Stimulated activated memory B cell treated with anti-CD40 and anti-IgM and Interleukin-4, amounts not matched to agents 10 μg/mL and 1 μg/mL and 100 μg/mL, for 72 hours (primary cell): ENCODE measurements around the gene HKDC1.

ENCODE experiments used
- ATAC-seq: fragments of 150-1000 bp; cut with Tn5 transposase; 2 replicates; pipeline ENCODE4 v1.10.0; 2021
- H3K27ac Mint-ChIP-seq: one replicate; pipeline ENCODE4 v1.8.0; 2022; ENCODE audit warnings: mild to moderate bottlenecking, mixed read lengths
- H3K27me3 Mint-ChIP-seq: one replicate; pipeline ENCODE4 v1.8.0; 2022; ENCODE audit warnings: mixed read lengths
- H3K36me3 Mint-ChIP-seq: one replicate; pipeline ENCODE4 v1.8.0; 2022; ENCODE audit warnings: mixed read lengths
- H3K4me1 Mint-ChIP-seq: one replicate; pipeline ENCODE4 v1.8.0; 2022; ENCODE audit warnings: mixed read lengths
- H3K4me3 Mint-ChIP-seq: one replicate; pipeline ENCODE4 v1.8.0; 2022; ENCODE audit warnings: mild to moderate bottlenecking, moderate library complexity, mixed read lengths
- H3K9me3 Mint-ChIP-seq: one replicate; pipeline ENCODE4 v1.8.0; 2022; ENCODE audit warnings: mixed read lengths

HKDC1 gene

GRCh38 chr10:69228151-69228550 lies 8.0 kb downstream of the HKDC1 start:
- Mint-ChIP-seq H3K9me3 (no peaks in the 10 kb centered on the region), H3K4me3 (peak overlapping the region; percentile 83), H3K36me3 (no peaks in the 10 kb centered on the region), H3K4me1 (peaks cover 46% of the 10 kb centered on the region), H3K27ac (peak overlapping the region; percentile 92), H3K27me3 (no peaks in the 10 kb centered on the region)
- no peak for ATAC-seq

GRCh38 chr10:69229616-69229916 lies 9.4 kb downstream of the HKDC1 start:
- Mint-ChIP-seq H3K4me3 (peak overlapping the region; percentile 83), H3K4me1 (peaks cover 44% of the 10 kb centered on the region), H3K9me3 (no peaks in the 10 kb centered on the region)

GRCh38 chr10:69230128-69230527 lies 10.0 kb downstream of the HKDC1 start:
- H3K27me3 Mint-ChIP-seq: no peaks in the 10 kb centered on the region
- no peaks in the 10 kb centered on the region for H3K36me3 Mint-ChIP-seq
- no peak overlapping the region for H3K4me3 Mint-ChIP-seq
- peaks cover 38% of the 10 kb centered on the region for H3K4me1 Mint-ChIP-seq
- ATAC-seq: no peak
- peak overlapping the region; percentile 92 for H3K27ac Mint-ChIP-seq
- no peaks in the 10 kb centered on the region for H3K9me3 Mint-ChIP-seq

More at GRCh38 chr10:69229616-69229916, 9.4 kb downstream of the HKDC1 start:
- H3K27me3 Mint-ChIP-seq: no peaks in the 10 kb centered on the region
- H3K36me3 Mint-ChIP-seq: no peaks in the 10 kb centered on the region
- H3K27ac Mint-ChIP-seq: peak overlapping the region; percentile 92
- no peak for ATAC-seq

GRCh38 chr10:69232252-69232651 lies 12.1 kb downstream of the HKDC1 start:
- no peak overlapping the region for H3K4me3 Mint-ChIP-seq
- no peak for ATAC-seq
- no peaks in the 10 kb centered on the region for H3K36me3 Mint-ChIP-seq
- peaks cover 29% of the 10 kb centered on the region for H3K4me1 Mint-ChIP-seq
- no peaks in the 10 kb centered on the region for H3K27me3 Mint-ChIP-seq
- no peaks in the 10 kb centered on the region for H3K9me3 Mint-ChIP-seq
- peak overlapping the region; percentile 26 for H3K27ac Mint-ChIP-seq

GRCh38 chr10:69232736-69233480 lies 12.8 kb downstream of the HKDC1 start:
- Mint-ChIP-seq H3K9me3 (no peaks in the 10 kb centered on the region), H3K36me3 (no peaks in the 10 kb centered on the region), H3K27me3 (no peaks in the 10 kb centered on the region), H3K4me3 (no peak overlapping the region), H3K4me1 (peaks cover 23% of the 10 kb centered on the region), H3K27ac (peak overlapping the region; percentile 26)
- no peak for ATAC-seq

GRCh38 chr10:69234447-69234846 lies 14.3 kb downstream of the HKDC1 start:
- Mint-ChIP-seq H3K4me1 (peaks cover 7% of the 10 kb centered on the region), H3K4me3 (no peak overlapping the region), H3K36me3 (no peaks in the 10 kb centered on the region), H3K27me3 (no peaks in the 10 kb centered on the region), H3K9me3 (no peaks in the 10 kb centered on the region), H3K27ac (no peak overlapping the region)
- ATAC-seq: no peak

- H3K27me3 Mint-ChIP-seq: no peaks in the 10 kb centered on the region
- no peaks in the 10 kb centered on the region for H3K36me3 Mint-ChIP-seq
- H3K4me3 Mint-ChIP-seq: no peak overlapping the region
- no peaks in the 10 kb centered on the region for H3K4me1 Mint-ChIP-seq
- H3K9me3 Mint-ChIP-seq: no peaks in the 10 kb centered on the region
- no peak overlapping the region for H3K27ac Mint-ChIP-seq
- peak; percentile 89 for ATAC-seq
Measured at GRCh38 chr10:69237528-69238159, 17.5 kb downstream of the HKDC1 start.

GRCh38 chr10:69239136-69239535 lies 19.0 kb downstream of the HKDC1 start:
- Mint-ChIP-seq H3K27me3 (no peaks in the 10 kb centered on the region), H3K4me1 (no peaks in the 10 kb centered on the region), H3K36me3 (no peaks in the 10 kb centered on the region), H3K4me3 (no peak overlapping the region), H3K27ac (no peak overlapping the region), H3K9me3 (no peaks in the 10 kb centered on the region)
- no peak for ATAC-seq

GRCh38 chr10:69239816-69240434 lies 19.8 kb downstream of the HKDC1 start:
- H3K9me3 Mint-ChIP-seq: no peaks in the 10 kb centered on the region
- no peak overlapping the region for H3K27ac Mint-ChIP-seq
- no peaks in the 10 kb centered on the region for H3K4me1 Mint-ChIP-seq
- H3K36me3 Mint-ChIP-seq: no peaks in the 10 kb centered on the region
- no peak for ATAC-seq
- no peak overlapping the region for H3K4me3 Mint-ChIP-seq
- no peaks in the 10 kb centered on the region for H3K27me3 Mint-ChIP-seq

- Mint-ChIP-seq H3K27me3 (no peaks in the 10 kb centered on the region), H3K27ac (no peak overlapping the region), H3K4me3 (no peak overlapping the region), H3K4me1 (no peaks in the 10 kb centered on the region), H3K9me3 (no peaks in the 10 kb centered on the region), H3K36me3 (no peaks in the 10 kb centered on the region)
- ATAC-seq: no peak
Measured at GRCh38 chr10:69240455-69240854, 20.3 kb downstream of the HKDC1 start.

- no peak overlapping the region for H3K4me3 Mint-ChIP-seq
- no peak overlapping the region for H3K27ac Mint-ChIP-seq
- no peaks in the 10 kb centered on the region for H3K36me3 Mint-ChIP-seq
- H3K27me3 Mint-ChIP-seq: no peaks in the 10 kb centered on the region
- no peaks in the 10 kb centered on the region for H3K4me1 Mint-ChIP-seq
- no peaks in the 10 kb centered on the region for H3K9me3 Mint-ChIP-seq
- ATAC-seq: no peak
Measured at GRCh38 chr10:69241575-69241974, 21.4 kb downstream of the HKDC1 start.

- H3K36me3 Mint-ChIP-seq: no peaks in the 10 kb centered on the region
- H3K4me3 Mint-ChIP-seq: no peak overlapping the region
Measured at GRCh38 chr10:69242040-69242851, 22.1 kb downstream of the HKDC1 start.

GRCh38 chr10:69242852-69243212 lies 22.7 kb downstream of the HKDC1 start:
- no peaks in the 10 kb centered on the region for H3K27me3 Mint-ChIP-seq
- H3K36me3 Mint-ChIP-seq: no peaks in the 10 kb centered on the region
- H3K27ac Mint-ChIP-seq: no peak overlapping the region
- ATAC-seq: no peak
- no peaks in the 10 kb centered on the region for H3K4me1 Mint-ChIP-seq
- H3K4me3 Mint-ChIP-seq: no peak overlapping the region
- no peaks in the 10 kb centered on the region for H3K9me3 Mint-ChIP-seq

More at GRCh38 chr10:69242040-69242851, 22.1 kb downstream of the HKDC1 start:
- H3K27me3 Mint-ChIP-seq: no peaks in the 10 kb centered on the region
- H3K4me1 Mint-ChIP-seq: no peaks in the 10 kb centered on the region
- H3K27ac Mint-ChIP-seq: no peak overlapping the region
- no peak for ATAC-seq
- H3K9me3 Mint-ChIP-seq: no peaks in the 10 kb centered on the region

GRCh38 chr10:69243817-69244216 lies 23.7 kb downstream of the HKDC1 start:
- H3K4me1 Mint-ChIP-seq: no peaks in the 10 kb centered on the region
- no peak overlapping the region for H3K4me3 Mint-ChIP-seq
- H3K27me3 Mint-ChIP-seq: no peaks in the 10 kb centered on the region
- H3K9me3 Mint-ChIP-seq: no peaks in the 10 kb centered on the region
- ATAC-seq: no peak
- H3K36me3 Mint-ChIP-seq: no peaks in the 10 kb centered on the region
- no peak overlapping the region for H3K27ac Mint-ChIP-seq

GRCh38 chr10:69246036-69246435 lies 25.9 kb downstream of the HKDC1 start:
- H3K27me3 Mint-ChIP-seq: no peaks in the 10 kb centered on the region
- H3K36me3 Mint-ChIP-seq: no peaks in the 10 kb centered on the region

More at GRCh38 chr10:69246036-69246435, 25.9 kb downstream of the HKDC1 start:
- no peaks in the 10 kb centered on the region for H3K9me3 Mint-ChIP-seq
- H3K4me3 Mint-ChIP-seq: no peak overlapping the region
- H3K4me1 Mint-ChIP-seq: no peaks in the 10 kb centered on the region
- H3K27ac Mint-ChIP-seq: no peak overlapping the region
- no peak for ATAC-seq
